ENCODE results near the gene PRR7. TPM values are rescaled to one million over a fixed set of nuclear protein-coding genes. Genes with fewer than 3 reads are reported as not detected.

PRR7 gene
- polyA plus RNA-seq, 1 of the 3 experiments (the other 2 are of a cell fraction): 17.1 TPM

GRCh38 chr5:177486256-177486655 is 39.6 kb downstream of the PRR7 start:
- ChIA-PET POLR2A (no interaction called here), CTCF (interaction anchor here (0.7 to 20.3 kb wide), 4 partner anchors 9 to 96 kb away, joined by 3 to 201 read pairs (median 6); partner anchors contain the start of gene PDLIM7)
- no peak for DNase-seq
- no peaks in the 10 kb centered on the region for H3K9me3 ChIP-seq
- H2AFZ ChIP-seq (ENCODE audit: low read depth): no peak overlapping the region
- H3K4me3 ChIP-seq (ENCODE audit: low read depth in 2 of 2, low read length in 1 of 2): no peak overlapping the region
- no peaks in the 10 kb centered on the region for H3K27me3 ChIP-seq (ENCODE audit: insufficient read depth)
- no peaks in the 10 kb centered on the region for H3K9me2 ChIP-seq
- 98% methylated on average over 3 of the region's 3 CpGs for WGBS (ENCODE audit: low lambda C conversion rate)
- H4K20me1 ChIP-seq (ENCODE audit: insufficient read depth): peaks cover 58% of the 10 kb centered on the region
- peaks cover 52 to 58% of the 10 kb centered on the region in 2 experiments for H3K36me3 ChIP-seq (replicated peaks in 1 of 2; ENCODE audit: control insufficient read depth in 1 of 2, insufficient read depth in 2 of 2, low read length in 1 of 2)
- peaks cover 0 to 36% of the 10 kb centered on the region in 2 experiments; a peak in 1 of 4 replicates for H3K4me1 ChIP-seq (ENCODE audit: control insufficient read depth in 1 of 2, insufficient read depth in 2 of 2, low read depth in 1 of 2, low read length in 1 of 2)
- H3K9ac ChIP-seq: no peak overlapping the region
- TF ChIP-seq TCF12 (IDR thresholded peaks at IDR 0.05) (no peak), POLR2AphosphoS5 (IDR thresholded peaks at IDR 0.05; ENCODE audit: low read depth, low read length) (peak; percentile 29; the same call in 1 of the 2 replicates), RXRA (IDR thresholded peaks at IDR 0.05; ENCODE audit: borderline replicate concordance, low read depth) (no peak)
- no peak overlapping the region for H3K27ac ChIP-seq (ENCODE audit: low read depth in 2 of 2, low read length in 1 of 2)
- no peak overlapping the region for H3K4me2 ChIP-seq
- peaks cover 58% of the 10 kb centered on the region for H3F3A ChIP-seq (replicated peaks; ENCODE audit: insufficient read depth)
- H3K79me2 ChIP-seq (ENCODE audit: insufficient read depth): peaks cover 20% of the 10 kb centered on the region; the same call in 1 of the 2 replicates

- Histone ChIP-seq H2AFZ (ENCODE audit: low read depth) (no peak overlapping the region), H3F3A (replicated peaks; ENCODE audit: insufficient read depth) (peaks cover 50% of the 10 kb centered on the region), H3K9ac (no peak overlapping the region), H3K36me3 (replicated peaks in 1 of 2; ENCODE audit: control insufficient read depth in 1 of 2, insufficient read depth in 2 of 2, low read length in 1 of 2) (peaks cover 53 to 62% of the 10 kb centered on the region in 2 experiments), H3K27ac (ENCODE audit: low read depth in 2 of 2, low read length in 1 of 2) (no peak overlapping the region), H4K20me1 (ENCODE audit: insufficient read depth) (peaks cover 61% of the 10 kb centered on the region), H3K9me3 (no peaks in the 10 kb centered on the region), H3K9me2 (no peaks in the 10 kb centered on the region), H3K4me2 (no peak overlapping the region), H3K4me3 (ENCODE audit: low read depth in 2 of 2, low read length in 1 of 2) (no peak overlapping the region), H3K27me3 (ENCODE audit: insufficient read depth) (no peaks in the 10 kb centered on the region), H3K4me1 (ENCODE audit: control insufficient read depth in 1 of 2, insufficient read depth in 2 of 2, low read depth in 1 of 2, low read length in 1 of 2) (peaks cover 0 to 30% of the 10 kb centered on the region in 2 experiments; a peak in 1 of 4 replicates), H3K79me2 (ENCODE audit: insufficient read depth) (peaks cover 25% of the 10 kb centered on the region; the same call in 1 of the 2 replicates)
- no peak for DNase-seq
- 92% methylated on average over 7 of the region's 8 CpGs for WGBS (ENCODE audit: low lambda C conversion rate)
- ChIA-PET POLR2A (no interaction called here), CTCF (interaction anchor here (0.7 to 20.3 kb wide), 3 partner anchors 8 to 97 kb away, joined by 3 to 201 read pairs (median 5); partner anchors contain the start of gene PDLIM7)
- TF ChIP-seq USF1 (IDR thresholded peaks at IDR 0.05; ENCODE audit: borderline replicate concordance, low read depth): 0 out of 2 replicates have a peak, but pooled peaks have one; percentile 46
- TF ChIP-seq POLR2AphosphoS5 (IDR thresholded peaks at IDR 0.05; ENCODE audit: low read depth, low read length): 0 out of 2 replicates have a peak, but pooled peaks have one; percentile 15
- no peak for TF ChIP-seq FOXM1 (IDR thresholded peaks at IDR 0.05; ENCODE audit: low read depth)
- TF ChIP-seq RAD21 (IDR thresholded peaks at IDR 0.05; ENCODE audit: low read length): no peak
These were observed 40.5 kb downstream of the PRR7 start for GRCh38 chr5:177487144-177487543.

GRCh38 chr5:177487975-177488374 is 41.4 kb downstream of the PRR7 start:
- peak; percentile 48 for DNase-seq
- Histone ChIP-seq H3K4me2 (no peak overlapping the region), H3K27me3 (ENCODE audit: insufficient read depth) (no peaks in the 10 kb centered on the region), H3K9ac (no peak overlapping the region), H3K27ac (ENCODE audit: low read depth in 2 of 2, low read length in 1 of 2) (no peak overlapping the region), H3K4me3 (ENCODE audit: low read depth in 2 of 2, low read length in 1 of 2) (no peak overlapping the region), H3K79me2 (ENCODE audit: insufficient read depth) (peaks cover 34% of the 10 kb centered on the region), H3F3A (replicated peaks; ENCODE audit: insufficient read depth) (peaks cover 41% of the 10 kb centered on the region), H3K4me1 (ENCODE audit: control insufficient read depth in 1 of 2, insufficient read depth in 2 of 2, low read depth in 1 of 2, low read length in 1 of 2) (peaks cover 6 to 28% of the 10 kb centered on the region in 2 experiments; a peak in 2 of 4 replicates), H3K9me2 (no peaks in the 10 kb centered on the region), H2AFZ (ENCODE audit: low read depth) (no peak overlapping the region), H3K36me3 (replicated peaks in 1 of 2; ENCODE audit: control insufficient read depth in 1 of 2, insufficient read depth in 2 of 2, low read length in 1 of 2) (peaks cover 59 to 70% of the 10 kb centered on the region in 2 experiments), H3K9me3 (no peaks in the 10 kb centered on the region), H4K20me1 (ENCODE audit: insufficient read depth) (peaks cover 66% of the 10 kb centered on the region)
- 95% methylated on average over 12 of the region's 15 CpGs for WGBS (ENCODE audit: low lambda C conversion rate)
- TF ChIP-seq RAD21 (IDR thresholded peaks at IDR 0.05; ENCODE audit: low read length) (peak; percentile 45), SIN3A (IDR thresholded peaks at IDR 0.05; ENCODE audit: borderline replicate concordance, low read depth, low read length) (no peak), SMC3 (IDR thresholded peaks at IDR 0.05; ENCODE audit: low read depth, low read length) (peak; percentile 16; the same call in 1 of the 2 replicates)
- ChIA-PET POLR2A (no interaction called here), CTCF (interaction anchor here (1.1 to 3.3 kb wide), 5 partner anchors 9 to 34 kb away, joined by 3 to 23 read pairs (median 5); partner anchors contain the start of gene DBN1)

Measured in SK-N-SH (cell line).